Body of pancreas (tissue), 4 donors: ENCODE results near the gene PRDM16.

Experiments used
- POLR2A ChIP-seq, 3 donors: fragments of 450-650 bp; IDR thresholded peaks; one replicate each; pipeline ENCODE4 v1.6.1; 2016; ENCODE audit warnings: antibody characterized with exemption in 3 of 3, mild to moderate bottlenecking in 2 of 3
- TF ChIP-seq, protein P1 (sequence below), 7 experiments: fragments of 450-650 bp in 4 of 7; fragments of 200-600 bp in 3 of 7; sonication (generic) in 3 of 7; IDR thresholded peaks; one replicate each; pipeline ENCODE4 v1.5.1; 2016 to 2019; ENCODE audit warnings: antibody characterized with exemption in 7 of 7

DNA sequence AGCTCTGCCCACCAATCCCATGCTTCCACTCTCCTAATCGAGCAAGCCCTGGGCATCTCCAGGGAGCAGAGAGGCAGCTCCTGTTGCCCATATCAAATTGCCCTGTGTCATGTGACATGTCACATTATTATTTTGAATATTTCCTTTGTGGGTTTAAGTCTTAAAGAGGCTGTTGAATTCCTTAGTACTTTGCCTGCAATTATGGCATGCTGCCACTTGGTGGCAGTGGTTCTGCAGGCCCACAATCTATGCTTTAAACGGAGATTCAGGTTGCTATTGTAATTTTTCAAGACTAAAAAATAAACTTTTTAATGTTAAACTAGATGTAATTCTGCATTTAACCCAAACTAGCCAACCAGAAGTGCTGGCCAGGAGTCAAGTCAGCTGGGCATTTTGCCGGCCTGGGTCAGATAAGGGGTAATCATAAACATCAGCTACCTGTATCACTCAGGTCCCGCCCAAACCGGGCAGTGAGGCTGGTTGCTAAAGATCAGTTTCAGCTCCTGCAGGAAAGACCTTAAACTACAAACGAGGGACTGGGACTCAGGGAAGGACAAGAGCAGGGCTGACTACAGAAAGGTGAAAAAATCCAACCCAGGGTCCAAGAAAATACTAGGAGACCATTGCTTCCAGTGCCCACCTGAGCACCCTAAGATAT is 348.2 kb downstream of the PRDM16 start:
- TF ChIP-seq, protein P1, sequence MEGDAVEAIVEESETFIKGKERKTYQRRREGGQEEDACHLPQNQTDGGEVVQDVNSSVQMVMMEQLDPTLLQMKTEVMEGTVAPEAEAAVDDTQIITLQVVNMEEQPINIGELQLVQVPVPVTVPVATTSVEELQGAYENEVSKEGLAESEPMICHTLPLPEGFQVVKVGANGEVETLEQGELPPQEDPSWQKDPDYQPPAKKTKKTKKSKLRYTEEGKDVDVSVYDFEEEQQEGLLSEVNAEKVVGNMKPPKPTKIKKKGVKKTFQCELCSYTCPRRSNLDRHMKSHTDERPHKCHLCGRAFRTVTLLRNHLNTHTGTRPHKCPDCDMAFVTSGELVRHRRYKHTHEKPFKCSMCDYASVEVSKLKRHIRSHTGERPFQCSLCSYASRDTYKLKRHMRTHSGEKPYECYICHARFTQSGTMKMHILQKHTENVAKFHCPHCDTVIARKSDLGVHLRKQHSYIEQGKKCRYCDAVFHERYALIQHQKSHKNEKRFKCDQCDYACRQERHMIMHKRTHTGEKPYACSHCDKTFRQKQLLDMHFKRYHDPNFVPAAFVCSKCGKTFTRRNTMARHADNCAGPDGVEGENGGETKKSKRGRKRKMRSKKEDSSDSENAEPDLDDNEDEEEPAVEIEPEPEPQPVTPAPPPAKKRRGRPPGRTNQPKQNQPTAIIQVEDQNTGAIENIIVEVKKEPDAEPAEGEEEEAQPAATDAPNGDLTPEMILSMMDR (IDR thresholded peaks at IDR 0.05) = peak in 4 of 7 experiments; percentile 18 to 29 (median 24)
- TF ChIP-seq POLR2A (IDR thresholded peaks at IDR 0.05) = no peak
